Osteocyte (in vitro differentiated cells): Measurements from ENCODE around the gene RGS9BP. TPM values are rescaled to one million over a fixed set of nuclear protein-coding genes. Genes with fewer than 3 reads are reported as not detected.
"Not testable (repeated sequence)": the region's sequence is repeated elsewhere in the genome, so short reads cannot be mapped to it uniquely, and the experiment has no call there.

Source experiments
- DNase-seq: peaks from one replicate; pipeline ENCODE4 v3.0.0; 2021; ENCODE audit warnings: mixed read lengths; ENCODE audit not compliant: unreplicated experiment; ENCODE audit errors: extremely low spot score
- H3K27ac Mint-ChIP-seq: one replicate; pipeline ENCODE4 v1.8.0; 2021; ENCODE audit warnings: mild to moderate bottlenecking, mixed read lengths; ENCODE audit not compliant: unreplicated experiment
- H3K27me3 Mint-ChIP-seq: one replicate; pipeline ENCODE4 v1.8.0; 2021; ENCODE audit warnings: mixed read lengths; ENCODE audit not compliant: unreplicated experiment
- H3K36me3 Mint-ChIP-seq: one replicate; pipeline ENCODE4 v1.8.0; 2021; ENCODE audit warnings: mixed read lengths; ENCODE audit not compliant: unreplicated experiment
- H3K4me1 Mint-ChIP-seq: one replicate; pipeline ENCODE4 v1.8.0; 2021; ENCODE audit warnings: mixed read lengths; ENCODE audit not compliant: unreplicated experiment
- H3K4me3 Mint-ChIP-seq: one replicate; pipeline ENCODE4 v1.8.0; 2021; ENCODE audit warnings: mild to moderate bottlenecking, moderate library complexity, mixed read lengths; ENCODE audit not compliant: unreplicated experiment
- H3K9me3 Mint-ChIP-seq: one replicate; pipeline ENCODE4 v1.8.0; 2021; ENCODE audit warnings: mixed read lengths; ENCODE audit not compliant: unreplicated experiment
- CTCF ChIP-seq: fragments of 200-600 bp; sonication (generic); IDR thresholded peaks from 2 replicates; pipeline ENCODE4 v1.5.0; 2021; ENCODE audit warnings: antibody characterized with exemption, mild to moderate bottlenecking, moderate library complexity
- total RNA-seq: library from RNA; stranded (reverse); gene quantifications from 2 replicates; pipeline ENCODE4 v1.2.1, GENCODE V29; 2021

The RGS9BP gene
- total RNA-seq, 1 donor from 2014 or later = 0.86 TPM

GRCh38 chr19:32702010-32702409 is 26.4 kb downstream of the RGS9BP start:
- TF ChIP-seq CTCF = no peak
- no peak overlapping the region for H3K4me3 Mint-ChIP-seq
- no peaks in the 10 kb centered on the region for H3K27me3 Mint-ChIP-seq
- H3K27ac Mint-ChIP-seq = no peak overlapping the region
- no peaks in the 10 kb centered on the region for H3K4me1 Mint-ChIP-seq
- peaks cover 27% of the 10 kb centered on the region for H3K36me3 Mint-ChIP-seq
- peaks cover 6% of the 10 kb centered on the region for H3K9me3 Mint-ChIP-seq
- DNase-seq = no peak

GRCh38 chr19:32704006-32704405 is 28.4 kb downstream of the RGS9BP start:
- peaks cover 20% of the 10 kb centered on the region for H3K36me3 Mint-ChIP-seq
- H3K9me3 Mint-ChIP-seq, H3K27ac Mint-ChIP-seq, DNase-seq, H3K4me3 Mint-ChIP-seq, H3K27me3 Mint-ChIP-seq, H3K4me1 Mint-ChIP-seq: not testable (repeated sequence)

GRCh38 chr19:32708457-32708856 is 32.8 kb downstream of the RGS9BP start:
- no peak for DNase-seq
- no peak for TF ChIP-seq CTCF
- Mint-ChIP-seq H3K27me3 (no peaks in the 10 kb centered on the region), H3K4me3 (no peak overlapping the region), H3K4me1 (no peaks in the 10 kb centered on the region), H3K36me3 (peaks cover 20% of the 10 kb centered on the region), H3K9me3 (peaks cover 6% of the 10 kb centered on the region), H3K27ac (no peak overlapping the region)

GRCh38 chr19:32709032-32709431 is 33.4 kb downstream of the RGS9BP start:
- Mint-ChIP-seq H3K4me3 (no peak overlapping the region), H3K9me3 (peaks cover 3% of the 10 kb centered on the region), H3K4me1 (no peaks in the 10 kb centered on the region), H3K36me3 (peaks cover 17% of the 10 kb centered on the region), H3K27ac (no peak overlapping the region), H3K27me3 (no peaks in the 10 kb centered on the region)
- DNase-seq = no peak
- no peak for TF ChIP-seq CTCF

GRCh38 chr19:32711747-32712146 is 36.1 kb downstream of the RGS9BP start:
- DNase-seq = no peak
- Mint-ChIP-seq H3K27ac (no peak overlapping the region), H3K9me3 (no peaks in the 10 kb centered on the region), H3K4me3 (no peak overlapping the region), H3K36me3 (peaks cover 15% of the 10 kb centered on the region), H3K27me3 (no peaks in the 10 kb centered on the region), H3K4me1 (no peaks in the 10 kb centered on the region)
- no peak for TF ChIP-seq CTCF

DNA sequence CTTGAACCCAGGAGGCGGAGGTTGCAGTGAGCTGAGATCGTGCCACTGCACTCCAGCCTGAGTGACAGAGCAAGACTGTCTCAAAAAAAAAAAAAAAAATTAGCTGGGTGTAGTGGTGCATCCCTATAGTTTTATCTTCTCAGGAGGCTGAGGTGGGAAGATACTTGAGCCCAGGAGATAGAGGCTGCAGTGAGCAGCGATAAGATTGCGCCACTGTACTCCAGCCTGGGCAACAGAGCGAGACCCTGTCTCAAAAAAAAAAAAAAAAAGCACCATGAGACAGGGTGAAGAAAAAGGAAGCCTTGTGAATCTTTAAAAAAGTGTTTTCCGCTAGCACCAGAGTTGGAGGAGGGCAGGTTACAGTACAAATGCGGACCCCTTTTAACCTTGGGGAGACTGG is 40.6 kb downstream of the RGS9BP start:
- not testable (repeated sequence) for H3K4me3 Mint-ChIP-seq, H3K27ac Mint-ChIP-seq, H3K9me3 Mint-ChIP-seq, H3K4me1 Mint-ChIP-seq, H3K27me3 Mint-ChIP-seq, DNase-seq
- peaks cover 15% of the 10 kb centered on the region for H3K36me3 Mint-ChIP-seq
